ENCODE measurements around the gene PSEN2. TPM values are rescaled to one million over a fixed set of nuclear protein-coding genes. Genes with fewer than 3 reads are reported as not detected.

The PSEN2 gene
- total and polyA plus RNA-seq, 10 of the 15 experiments (the other 5 are each of a cell fraction or from before 2014, with no cell fraction given), result 0.90 to 13.3 (median 7.0) TPM

- TF ChIP-seq, protein P1, sequence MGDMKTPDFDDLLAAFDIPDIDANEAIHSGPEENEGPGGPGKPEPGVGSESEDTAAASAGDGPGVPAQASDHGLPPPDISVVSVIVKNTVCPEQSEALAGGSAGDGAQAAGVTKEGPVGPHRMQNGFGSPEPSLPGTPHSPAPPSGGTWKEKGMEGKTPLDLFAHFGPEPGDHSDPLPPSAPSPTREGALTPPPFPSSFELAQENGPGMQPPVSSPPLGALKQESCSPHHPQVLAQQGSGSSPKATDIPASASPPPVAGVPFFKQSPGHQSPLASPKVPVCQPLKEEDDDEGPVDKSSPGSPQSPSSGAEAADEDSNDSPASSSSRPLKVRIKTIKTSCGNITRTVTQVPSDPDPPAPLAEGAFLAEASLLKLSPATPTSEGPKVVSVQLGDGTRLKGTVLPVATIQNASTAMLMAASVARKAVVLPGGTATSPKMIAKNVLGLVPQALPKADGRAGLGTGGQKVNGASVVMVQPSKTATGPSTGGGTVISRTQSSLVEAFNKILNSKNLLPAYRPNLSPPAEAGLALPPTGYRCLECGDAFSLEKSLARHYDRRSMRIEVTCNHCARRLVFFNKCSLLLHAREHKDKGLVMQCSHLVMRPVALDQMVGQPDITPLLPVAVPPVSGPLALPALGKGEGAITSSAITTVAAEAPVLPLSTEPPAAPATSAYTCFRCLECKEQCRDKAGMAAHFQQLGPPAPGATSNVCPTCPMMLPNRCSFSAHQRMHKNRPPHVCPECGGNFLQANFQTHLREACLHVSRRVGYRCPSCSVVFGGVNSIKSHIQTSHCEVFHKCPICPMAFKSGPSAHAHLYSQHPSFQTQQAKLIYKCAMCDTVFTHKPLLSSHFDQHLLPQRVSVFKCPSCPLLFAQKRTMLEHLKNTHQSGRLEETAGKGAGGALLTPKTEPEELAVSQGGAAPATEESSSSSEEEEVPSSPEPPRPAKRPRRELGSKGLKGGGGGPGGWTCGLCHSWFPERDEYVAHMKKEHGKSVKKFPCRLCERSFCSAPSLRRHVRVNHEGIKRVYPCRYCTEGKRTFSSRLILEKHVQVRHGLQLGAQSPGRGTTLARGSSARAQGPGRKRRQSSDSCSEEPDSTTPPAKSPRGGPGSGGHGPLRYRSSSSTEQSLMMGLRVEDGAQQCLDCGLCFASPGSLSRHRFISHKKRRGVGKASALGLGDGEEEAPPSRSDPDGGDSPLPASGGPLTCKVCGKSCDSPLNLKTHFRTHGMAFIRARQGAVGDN (IDR thresholded peaks at IDR 0.05), result no peak
Observed at GRCh38 chr1:226862890-226863289, 7.5 kb upstream of the PSEN2 start (continued).

GRCh38 chr1:226863446-226863845 lies 7.0 kb upstream of the PSEN2 start:
- in situ Hi-C loops (cut with MboI) (no loop called here), intact Hi-C loops (cut with micrococcal nuclease; ENCODE audit: unreplicated experiment) (no loop called here)
- Histone ChIP-seq H3K4me3 (no peak overlapping the region), H3K36me3 (ENCODE audit: control insufficient read depth in 2 of 2, insufficient read depth in 2 of 2, low read length in 1 of 2) (no peaks in the 10 kb centered on the region), H3K79me2 (ENCODE audit: control insufficient read depth, insufficient read depth, low read length) (no peaks in the 10 kb centered on the region), H4K20me1 (ENCODE audit: control insufficient read depth, insufficient read depth) (no peaks in the 10 kb centered on the region), H2AFZ (ENCODE audit: control insufficient read depth, low read depth, low read length) (no peak overlapping the region), H3K27ac (ENCODE audit: control insufficient read depth, insufficient read depth) (no peak overlapping the region), H3K9ac (ENCODE audit: control insufficient read depth, insufficient read depth, low read length) (no peak overlapping the region), H3K4me1 (ENCODE audit: control insufficient read depth, insufficient read depth, low read length) (no peaks in the 10 kb centered on the region), H3K9me3 (replicated peaks; ENCODE audit: control insufficient read depth, insufficient read depth, low read length) (no peaks in the 10 kb centered on the region), H3K27me3 (replicated peaks in 1 of 2; ENCODE audit: control insufficient read depth in 2 of 2, insufficient read depth in 2 of 2, low read length in 1 of 2) (no peaks in the 10 kb centered on the region), H3K4me2 (ENCODE audit: control insufficient read depth, insufficient read depth) (no peak overlapping the region)
- BruUV-seq (replicated peaks), result no TSS peak
- ATAC-seq (no peak), DNase-seq (ENCODE audit: low read depth, low spot score) (no peak), FAIRE-seq (no peak)
- SMC1A ChIA-PET (ENCODE audit: uncharacterized antibody, unreplicated experiment), result interaction anchor here (0.7 kb wide), 1 partner anchor 147 kb away, joined by 3 read pairs; no protein-coding TSS in a partner anchor
- CTCF ChIA-PET, result no interaction called here
- TF ChIP-seq CHD1 (IDR thresholded peaks at IDR 0.05; ENCODE audit: low read depth, low read length) (no peak), GATAD2B (conservative IDR thresholded peaks at IDR 0.05; ENCODE audit: low read depth) (no peak), CREB1 (IDR thresholded peaks at IDR 0.05; ENCODE audit: low read depth) (no peak), RB1 (IDR thresholded peaks at IDR 0.05; ENCODE audit: borderline replicate concordance) (no peak), BMI1 (IDR thresholded peaks at IDR 0.05; ENCODE audit: borderline replicate concordance) (no peak), IRF4 (IDR thresholded peaks at IDR 0.05; ENCODE audit: low read depth, low read length) (no peak), FOXM1 (IDR thresholded peaks at IDR 0.05; ENCODE audit: low read depth, low read length) (no peak), HDAC2 (IDR thresholded peaks at IDR 0.05) (no peak), CBFB (IDR thresholded peaks at IDR 0.05; ENCODE audit: low read depth) (no peak), SIX5 (IDR thresholded peaks at IDR 0.05; ENCODE audit: low read depth, low read length, severe bottlenecking) (no peak), RAD21 (IDR thresholded peaks at IDR 0.05; ENCODE audit: insufficient read depth, low read depth, low read length) (no peak)
- TF ChIP-seq, protein P2, sequence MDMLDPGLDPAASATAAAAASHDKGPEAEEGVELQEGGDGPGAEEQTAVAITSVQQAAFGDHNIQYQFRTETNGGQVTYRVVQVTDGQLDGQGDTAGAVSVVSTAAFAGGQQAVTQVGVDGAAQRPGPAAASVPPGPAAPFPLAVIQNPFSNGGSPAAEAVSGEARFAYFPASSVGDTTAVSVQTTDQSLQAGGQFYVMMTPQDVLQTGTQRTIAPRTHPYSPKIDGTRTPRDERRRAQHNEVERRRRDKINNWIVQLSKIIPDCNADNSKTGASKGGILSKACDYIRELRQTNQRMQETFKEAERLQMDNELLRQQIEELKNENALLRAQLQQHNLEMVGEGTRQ (IDR thresholded peaks at IDR 0.05; ENCODE audit: borderline replicate concordance, low read depth, low read length), result no peak
- TF ChIP-seq, protein P3, sequence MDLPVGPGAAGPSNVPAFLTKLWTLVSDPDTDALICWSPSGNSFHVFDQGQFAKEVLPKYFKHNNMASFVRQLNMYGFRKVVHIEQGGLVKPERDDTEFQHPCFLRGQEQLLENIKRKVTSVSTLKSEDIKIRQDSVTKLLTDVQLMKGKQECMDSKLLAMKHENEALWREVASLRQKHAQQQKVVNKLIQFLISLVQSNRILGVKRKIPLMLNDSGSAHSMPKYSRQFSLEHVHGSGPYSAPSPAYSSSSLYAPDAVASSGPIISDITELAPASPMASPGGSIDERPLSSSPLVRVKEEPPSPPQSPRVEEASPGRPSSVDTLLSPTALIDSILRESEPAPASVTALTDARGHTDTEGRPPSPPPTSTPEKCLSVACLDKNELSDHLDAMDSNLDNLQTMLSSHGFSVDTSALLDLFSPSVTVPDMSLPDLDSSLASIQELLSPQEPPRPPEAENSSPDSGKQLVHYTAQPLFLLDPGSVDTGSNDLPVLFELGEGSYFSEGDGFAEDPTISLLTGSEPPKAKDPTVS (IDR thresholded peaks at IDR 0.05; ENCODE audit: low read depth, low read length), result no peak
- RAD21 ChIA-PET (ENCODE audit: unreplicated experiment), result no interaction called here
- POLR2A ChIA-PET, result no interaction called here
- 39% methylated on average over 5 of the region's 5 CpGs for WGBS (ENCODE audit: insufficient coverage, insufficient replicate concordance, low lambda C conversion rate, missing lambda C conversion rate)

Measured in GM12878 (cell line).